Transverse colon (tissue), 4 donors: ENCODE results near the gene RAD54L. TPM values are rescaled to one million over a fixed set of nuclear protein-coding genes. Genes with fewer than 3 reads are reported as not detected.

Source experiments
- DNase-seq: peaks from one replicate; pipeline ENCODE4 v3.0.0-alpha.2; 2019
- H3K27ac ChIP-seq, 4 donors: fragments of 200-600 bp; sonication (generic); 2 replicates each; pipeline ENCODE4 v1.5.1; 2016 to 2018; ENCODE audit warnings: inconsistent platforms in 4 of 4
- H3K27me3 ChIP-seq: fragments of 200-600 bp; sonication (generic); 2 replicates; pipeline ENCODE4 v1.5.1; 2017; ENCODE audit warnings: inconsistent platforms
- H3K36me3 ChIP-seq, 4 donors: fragments of 200-600 bp; sonication (generic); 2 replicates each; pipeline ENCODE4 v1.5.1; 2017 to 2019; ENCODE audit warnings: inconsistent platforms in 4 of 4
- H3K4me1 ChIP-seq, 4 donors: fragments of 200-600 bp; sonication (generic); 2 replicates each; pipeline ENCODE4 v1.5.1; 2017 to 2020; ENCODE audit warnings: inconsistent platforms in 4 of 4
- H3K4me3 ChIP-seq, 4 donors: fragments of 200-600 bp; sonication (generic); 1 replicate in 1 of 4; 2 replicates in 3 of 4; pipeline versions ENCODE4 v1.5.1 to v1.6.1; 2017 to 2019; ENCODE audit warnings: inconsistent platforms in 4 of 4
- H3K9me3 ChIP-seq, 2 donors: fragments of 200-600 bp; sonication (generic); 2 replicates each; pipeline ENCODE4 v1.5.1; 2017 to 2019; ENCODE audit warnings: inconsistent platforms in 2 of 2
- CTCF ChIP-seq, 5 experiments: fragments of 200-600 bp in 3 of 5; fragments of 450-650 bp in 2 of 5; sonication (generic) in 3 of 5; IDR thresholded peaks; 1 replicate in 2 of 5; 2 replicates in 3 of 5; pipeline ENCODE4 v1.5.1; 2016 to 2017; ENCODE audit warnings: antibody characterized with exemption in 5 of 5, inconsistent platforms in 3 of 5, mild to moderate bottlenecking in 2 of 5, moderate library complexity in 1 of 5
- EP300 ChIP-seq: sonication (generic); formaldehyde crosslinking; IDR thresholded peaks from one replicate; pipeline ENCODE4 v1.6.1; 2017; ENCODE audit warnings: antibody characterized with exemption, low read depth
- POLR2A ChIP-seq: fragments of 450-650 bp; IDR thresholded peaks from one replicate; pipeline ENCODE4 v1.6.1; 2016; ENCODE audit warnings: antibody characterized with exemption, mild to moderate bottlenecking, moderate library complexity
- POLR2AphosphoS5 ChIP-seq, 3 donors: sonication (generic); formaldehyde crosslinking; IDR thresholded peaks; one replicate each; pipeline ENCODE4 v1.6.1; 2016; ENCODE audit warnings: antibody characterized with exemption in 3 of 3
- WGBS, 2 donors: methylation state at CpG; one replicate each; pipeline ENCODE4 v1.1.5; 2018; ENCODE audit warnings: low coverage in 1 of 2; 5-methylcytosine and 5-hydroxymethylcytosine counted together
- in situ Hi-C, 4 donors: fragments of 200-750 bp; cut with MboI; loops; one replicate each; pipeline versions ENCODE4 v1.15.0 to v1.15.1; 2017; ENCODE audit warnings: low sequenced_read_pairs in 3 of 4, low pct_ligation_motif_present in 1 of 4, low pct_unique_long_range_greater_than_20kb in 1 of 4
- intact Hi-C: fragments of 100-400 bp; cut with DNase I; formaldehyde crosslinking; loops from one replicate; pipeline ENCODE4 v1.15.1; 2023; ENCODE audit warnings: low total_unique reads
- total RNA-seq, 4 donors: library from RNA; depleted of rRNA; stranded (reverse); fragments of >200 nt; gene quantifications; one replicate each; pipeline ENCODE4 v1.1.0, GENCODE V29; 2016

Gene RAD54L
- total RNA-seq, 4 donors from 2014 or later = 1.3 to 69.9 (median 3.6) TPM

GRCh38 chr1:46284597-46285564 is 37.3 kb downstream of the RAD54L start:
- intact Hi-C loops = loop anchor here (5.0 kb wide), 1 partner anchor 447 kb away; no protein-coding TSS in a partner anchor
- peaks cover 0 to 23% (median 3%) of the 10 kb centered on the region in 4 donors for H3K36me3 ChIP-seq
- 62 to 80% methylated on average over 2 to 3 of the region's 3 CpGs for WGBS, 2 donors
- no peaks in the 10 kb centered on the region for H3K27me3 ChIP-seq
- H3K9me3 ChIP-seq = no peaks in the 10 kb centered on the region
- H3K4me3 ChIP-seq = no peak overlapping the region
- TF ChIP-seq POLR2A (no peak), CTCF (IDR thresholded peaks at IDR 0.05) (no peak), EP300 (no peak), POLR2AphosphoS5 (IDR thresholded peaks at IDR 0.05) (no peak)
- DNase-seq = no peak
- in situ Hi-C loops = no loop called here
- H3K27ac ChIP-seq = no peak overlapping the region
- H3K4me1 ChIP-seq = no peaks in the 10 kb centered on the region

GRCh38 chr1:46285730-46286477 is 38.3 kb downstream of the RAD54L start:
- intact Hi-C loops (loop anchor here (5.0 kb wide), 1 partner anchor 446 kb away; no protein-coding TSS in a partner anchor), in situ Hi-C loops (no loop called here)
- 88% methylated on average over 27 of the region's 27 CpGs; no CpG with 5 or more reads in 1 of the 2 donors for WGBS, 2 donors
- Histone ChIP-seq H3K36me3 (peaks cover 0 to 18% (median 3%) of the 10 kb centered on the region in 4 donors), H3K4me3 (no peak overlapping the region), H3K4me1 (no peaks in the 10 kb centered on the region), H3K9me3 (no peaks in the 10 kb centered on the region), H3K27me3 (no peaks in the 10 kb centered on the region), H3K27ac (no peak overlapping the region)
- TF ChIP-seq EP300 (no peak), POLR2A (no peak), POLR2AphosphoS5 (IDR thresholded peaks at IDR 0.05) (no peak), CTCF (IDR thresholded peaks at IDR 0.05) (no peak)
- DNase-seq = no peak

GRCh38 chr1:46288485-46289133 is 41.0 kb downstream of the RAD54L start:
- H3K4me1 ChIP-seq = no peaks in the 10 kb centered on the region
- in situ Hi-C loops = no loop called here
- WGBS, 2 donors = 89% methylated on average over 1 of the region's 1 CpG; no CpG with 5 or more reads in 1 of the 2 donors
- H3K27me3 ChIP-seq = no peaks in the 10 kb centered on the region
- no peaks in the 10 kb centered on the region for H3K9me3 ChIP-seq
- peaks cover 0 to 16% (median 3%) of the 10 kb centered on the region in 4 donors for H3K36me3 ChIP-seq
- intact Hi-C loops = loop anchor here (5.0 kb wide), 1 partner anchor 444 kb away; no protein-coding TSS in a partner anchor
- H3K4me3 ChIP-seq = no peak overlapping the region
- no peak for TF ChIP-seq POLR2A
- H3K27ac ChIP-seq = no peak overlapping the region
- no peak for DNase-seq

- no peak for DNase-seq
- Histone ChIP-seq H3K9me3 (no peaks in the 10 kb centered on the region), H3K27me3 (no peaks in the 10 kb centered on the region), H3K4me3 (no peak overlapping the region), H3K36me3 (peaks cover 0 to 19% (median 4%) of the 10 kb centered on the region in 4 donors), H3K27ac (no peak overlapping the region), H3K4me1 (no peaks in the 10 kb centered on the region)
- intact Hi-C loops = loop anchor here (5.0 kb wide), 1 partner anchor 443 kb away; no protein-coding TSS in a partner anchor
- in situ Hi-C loops = no loop called here
- TF ChIP-seq POLR2A = no peak
- no peak for TF ChIP-seq CTCF (IDR thresholded peaks at IDR 0.05)
- TF ChIP-seq POLR2AphosphoS5 (IDR thresholded peaks at IDR 0.05) = no peak
- TF ChIP-seq EP300 = no peak
- WGBS, 2 donors = 94 to 97% methylated on average over 3 to 5 of the region's 5 CpGs
Measured at GRCh38 chr1:46289134-46289494, 41.6 kb downstream of the RAD54L start.
